Lower lobe of right lung (tissue), 2 donors: ENCODE measurements around the gene PITX2. TPM values are rescaled to one million over a fixed set of nuclear protein-coding genes. Genes with fewer than 3 reads are reported as not detected.

Source experiments
- ATAC-seq, 2 donors: fragments of 200-7000 bp; cut with Tn5 transposase; one replicate each; pipeline ENCODE4 v1.9.1; 2020 to 2022; ENCODE audit warnings: mild to moderate bottlenecking in 2 of 2, moderate library complexity in 2 of 2
- DNase-seq: peaks from one replicate; pipeline ENCODE4 v3.0.0-alpha.2; 2020
- H3K27ac ChIP-seq: fragments of 200-600 bp; one replicate; pipeline ENCODE4 v1.8.0; 2022
- H3K27me3 ChIP-seq: fragments of 200-600 bp; one replicate; pipeline ENCODE4 v1.8.0; 2022; ENCODE audit warnings: low read depth
- H3K36me3 ChIP-seq: fragments of 200-600 bp; one replicate; pipeline ENCODE4 v1.8.0; 2022; ENCODE audit warnings: mild to moderate bottlenecking
- H3K4me1 ChIP-seq: fragments of 200-600 bp; one replicate; pipeline ENCODE4 v1.8.0; 2022
- H3K4me3 ChIP-seq: fragments of 200-600 bp; one replicate; pipeline ENCODE4 v1.8.0; 2022; ENCODE audit warnings: mild to moderate bottlenecking
- H3K9me3 ChIP-seq: fragments of 200-600 bp; one replicate; pipeline ENCODE4 v1.8.0; 2022
- intact Hi-C: fragments of 100-400 bp; cut with DNase I; formaldehyde crosslinking; loops from one replicate; pipeline ENCODE4 v1.11.0; 2022
- total RNA-seq: library from RNA; stranded (reverse); fragmentation: NEBNext Ultra II Directional; extraction: Animal tissue kit (Norgen Biotek cat#: 25700); gene quantifications from one replicate; pipeline ENCODE4 v1.2.1, GENCODE V29; 2021
- TF ChIP-seq, protein P1 (sequence below): fragments of 200-600 bp; IDR thresholded peaks from one replicate; pipeline ENCODE4 v1.8.0; 2022; ENCODE audit warnings: antibody characterized with exemption, mild to moderate bottlenecking
- donor health status: DM: no; HTN: yes; CAD: no; lungs with severe emphysema.

Gene PITX2
- total RNA-seq, 1 donor from 2014 or later = not detected

DNA sequence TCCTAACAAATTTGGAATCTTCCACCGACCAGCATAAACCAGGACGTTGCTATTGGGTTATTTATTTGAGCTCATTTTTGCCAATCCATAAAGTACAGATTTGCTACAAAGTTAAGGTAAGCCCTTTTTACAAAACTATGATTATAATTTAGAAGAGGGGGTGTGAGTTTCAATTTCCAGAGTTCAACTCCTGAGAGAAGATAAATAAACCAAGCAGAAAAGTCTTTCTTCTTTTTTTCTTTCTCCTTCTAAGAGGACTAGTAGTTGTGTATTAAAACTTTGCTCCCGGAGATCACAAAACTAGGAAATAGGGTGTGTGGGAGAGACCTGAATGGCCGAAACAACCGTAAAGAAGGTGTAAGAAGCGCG is 2.6 kb downstream of the PITX2 start:
- Histone ChIP-seq H3K27me3 (peaks cover 100% of the 10 kb centered on the region), H3K36me3 (no peaks in the 10 kb centered on the region), H3K4me3 (no peak overlapping the region), H3K27ac (no peak overlapping the region), H3K9me3 (no peaks in the 10 kb centered on the region), H3K4me1 (peaks cover 28% of the 10 kb centered on the region)
- ATAC-seq (no peak), DNase-seq (no peak)
- intact Hi-C loops = no loop called here
- TF ChIP-seq, protein P1, sequence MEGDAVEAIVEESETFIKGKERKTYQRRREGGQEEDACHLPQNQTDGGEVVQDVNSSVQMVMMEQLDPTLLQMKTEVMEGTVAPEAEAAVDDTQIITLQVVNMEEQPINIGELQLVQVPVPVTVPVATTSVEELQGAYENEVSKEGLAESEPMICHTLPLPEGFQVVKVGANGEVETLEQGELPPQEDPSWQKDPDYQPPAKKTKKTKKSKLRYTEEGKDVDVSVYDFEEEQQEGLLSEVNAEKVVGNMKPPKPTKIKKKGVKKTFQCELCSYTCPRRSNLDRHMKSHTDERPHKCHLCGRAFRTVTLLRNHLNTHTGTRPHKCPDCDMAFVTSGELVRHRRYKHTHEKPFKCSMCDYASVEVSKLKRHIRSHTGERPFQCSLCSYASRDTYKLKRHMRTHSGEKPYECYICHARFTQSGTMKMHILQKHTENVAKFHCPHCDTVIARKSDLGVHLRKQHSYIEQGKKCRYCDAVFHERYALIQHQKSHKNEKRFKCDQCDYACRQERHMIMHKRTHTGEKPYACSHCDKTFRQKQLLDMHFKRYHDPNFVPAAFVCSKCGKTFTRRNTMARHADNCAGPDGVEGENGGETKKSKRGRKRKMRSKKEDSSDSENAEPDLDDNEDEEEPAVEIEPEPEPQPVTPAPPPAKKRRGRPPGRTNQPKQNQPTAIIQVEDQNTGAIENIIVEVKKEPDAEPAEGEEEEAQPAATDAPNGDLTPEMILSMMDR = no peak

DNA sequence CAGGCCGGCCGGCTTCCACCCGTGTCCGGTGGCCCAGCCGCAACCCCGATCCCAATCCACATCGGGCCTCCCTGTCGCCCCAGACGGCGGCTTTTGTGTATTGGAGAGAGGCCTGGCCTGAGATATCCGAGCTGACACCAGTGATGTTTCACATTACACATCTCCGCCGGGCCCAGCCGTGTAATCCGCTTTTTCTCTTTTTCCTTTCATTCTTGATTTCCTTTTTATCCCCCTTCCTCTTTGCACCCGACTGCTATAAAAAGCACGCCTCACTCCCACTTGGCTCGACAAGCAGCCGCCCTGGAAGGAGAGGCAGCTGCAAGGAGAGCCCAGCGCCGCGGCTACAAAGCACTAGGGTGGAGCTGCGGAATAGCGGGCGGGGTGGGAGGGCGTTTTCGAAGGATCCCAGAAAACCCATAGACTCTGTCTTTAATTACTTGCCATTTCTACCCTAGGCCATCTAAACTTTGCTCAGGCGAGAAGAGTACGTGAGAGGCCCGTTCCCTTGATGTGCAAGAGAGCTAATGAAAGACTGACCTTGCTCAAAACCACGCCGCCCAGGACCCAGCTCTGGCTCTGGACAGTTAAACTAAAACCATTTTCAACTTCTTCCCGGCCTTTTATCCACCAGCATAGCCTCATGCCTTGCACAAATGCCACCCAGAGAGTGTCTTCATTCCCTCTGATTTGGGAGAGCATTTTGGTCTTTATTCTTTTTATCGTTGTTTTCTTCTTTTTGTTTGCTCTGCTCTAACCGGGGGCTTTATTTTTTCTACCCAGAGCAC is 3.2 kb downstream of the PITX2 start:
- no peaks in the 10 kb centered on the region for H3K36me3 ChIP-seq
- H3K4me3 ChIP-seq = no peak overlapping the region
- no peak overlapping the region for H3K27ac ChIP-seq
- ATAC-seq (no peak), DNase-seq (no peak)
- H3K9me3 ChIP-seq = no peaks in the 10 kb centered on the region
- peaks cover 100% of the 10 kb centered on the region for H3K27me3 ChIP-seq
- TF ChIP-seq, protein P1 = no peak
- intact Hi-C loops = no loop called here
- H3K4me1 ChIP-seq = peaks cover 28% of the 10 kb centered on the region

DNA sequence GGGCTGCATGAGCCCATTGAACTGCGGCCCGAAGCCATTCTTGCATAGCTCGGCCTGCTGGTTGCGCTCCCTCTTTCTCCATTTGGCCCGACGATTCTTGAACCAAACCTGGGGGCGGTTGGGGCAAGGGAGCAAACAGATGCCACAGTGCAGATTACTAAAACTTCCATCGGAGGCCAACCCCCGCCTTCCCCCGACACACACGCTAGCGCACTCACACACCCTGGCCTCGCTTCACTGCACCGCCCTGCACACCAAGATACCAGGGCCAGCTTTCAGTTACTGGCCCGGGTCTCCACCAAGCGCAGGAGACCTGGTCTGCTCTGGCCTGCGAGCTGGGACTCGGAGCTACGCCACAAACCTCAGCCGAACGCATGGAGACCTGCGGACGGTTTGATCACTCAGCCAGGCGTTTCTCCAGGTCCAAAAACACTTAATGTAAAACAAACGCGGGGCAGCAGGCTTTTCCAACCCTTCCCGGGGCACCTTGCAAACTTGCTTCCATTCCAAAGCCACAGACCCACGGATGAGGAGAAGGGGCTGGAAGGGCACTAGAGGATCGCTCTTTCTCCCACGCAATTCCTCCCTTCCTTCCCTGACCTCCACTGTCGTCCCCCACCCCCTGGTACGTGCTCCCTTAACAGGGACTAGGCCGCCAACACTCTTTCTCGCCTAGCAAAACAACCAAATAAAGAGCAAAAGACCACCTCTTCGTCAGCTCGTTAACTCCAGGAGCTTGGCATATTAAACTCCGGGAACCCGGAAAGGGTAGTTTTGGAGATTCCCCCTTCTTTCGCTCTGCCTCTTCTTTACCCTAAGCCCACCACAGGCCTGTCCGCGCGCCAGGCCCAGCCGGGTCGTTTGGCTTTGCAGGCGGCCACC is 4.1 kb downstream of the PITX2 start:
- Histone ChIP-seq H3K4me1 (peaks cover 28% of the 10 kb centered on the region), H3K9me3 (no peaks in the 10 kb centered on the region), H3K27ac (no peak overlapping the region), H3K4me3 (no peak overlapping the region), H3K36me3 (no peaks in the 10 kb centered on the region), H3K27me3 (peaks cover 100% of the 10 kb centered on the region)
- intact Hi-C loops = no loop called here
- DNase-seq (no peak), ATAC-seq (no peak)
- TF ChIP-seq, protein P1 = no peak

DNA sequence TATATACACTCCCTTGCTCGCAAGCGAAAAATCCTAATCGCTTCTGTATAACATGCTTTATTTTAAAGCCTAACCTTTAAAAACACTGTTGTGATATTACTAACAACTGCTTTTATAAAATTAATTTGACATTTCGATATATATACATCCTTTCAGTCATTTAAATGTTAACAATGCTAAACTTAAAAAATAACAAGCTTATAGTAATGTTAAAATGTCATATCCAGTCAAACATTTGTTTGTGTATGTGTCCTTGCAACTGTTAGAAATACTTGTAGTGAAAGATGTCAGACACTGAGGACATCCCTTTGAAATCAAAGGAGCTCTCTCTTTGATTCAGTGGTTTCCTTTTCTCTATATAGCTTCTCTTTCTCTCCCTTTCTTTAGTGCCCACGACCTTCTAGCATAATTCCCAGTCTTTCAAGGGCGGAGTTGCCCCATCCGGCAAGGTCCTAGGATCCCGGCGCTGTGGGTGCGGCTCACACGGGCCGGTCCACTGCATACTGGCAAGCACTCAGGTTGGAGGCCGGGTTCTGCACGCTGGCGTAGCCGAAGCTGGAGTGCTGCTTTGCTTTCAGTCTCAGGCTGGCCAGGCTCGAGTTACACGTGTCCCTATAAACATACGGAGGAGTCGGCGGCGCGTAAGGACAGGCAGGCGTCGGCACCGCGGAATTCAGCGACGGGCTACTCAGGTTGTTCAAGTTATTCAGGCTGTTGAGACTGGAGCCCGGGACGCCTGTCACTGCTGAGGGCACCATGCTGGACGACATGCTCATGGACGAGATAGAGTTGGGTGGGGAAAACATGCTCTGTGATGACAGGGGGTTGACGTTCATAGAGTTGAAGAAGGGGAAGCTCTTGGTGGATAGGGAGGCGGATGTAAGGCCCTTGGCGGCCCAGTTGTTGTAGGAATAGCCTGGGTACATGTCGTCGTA is 5.0 kb downstream of the PITX2 start:
- H3K36me3 ChIP-seq = no peaks in the 10 kb centered on the region
- H3K4me3 ChIP-seq = no peak overlapping the region
- H3K27ac ChIP-seq = no peak overlapping the region
- intact Hi-C loops = no loop called here
- ATAC-seq = no peak
- DNase-seq = no peak
- peaks cover 100% of the 10 kb centered on the region for H3K27me3 ChIP-seq
- H3K9me3 ChIP-seq = no peaks in the 10 kb centered on the region
- H3K4me1 ChIP-seq = peaks cover 23% of the 10 kb centered on the region
- TF ChIP-seq, protein P1 = no peak

DNA sequence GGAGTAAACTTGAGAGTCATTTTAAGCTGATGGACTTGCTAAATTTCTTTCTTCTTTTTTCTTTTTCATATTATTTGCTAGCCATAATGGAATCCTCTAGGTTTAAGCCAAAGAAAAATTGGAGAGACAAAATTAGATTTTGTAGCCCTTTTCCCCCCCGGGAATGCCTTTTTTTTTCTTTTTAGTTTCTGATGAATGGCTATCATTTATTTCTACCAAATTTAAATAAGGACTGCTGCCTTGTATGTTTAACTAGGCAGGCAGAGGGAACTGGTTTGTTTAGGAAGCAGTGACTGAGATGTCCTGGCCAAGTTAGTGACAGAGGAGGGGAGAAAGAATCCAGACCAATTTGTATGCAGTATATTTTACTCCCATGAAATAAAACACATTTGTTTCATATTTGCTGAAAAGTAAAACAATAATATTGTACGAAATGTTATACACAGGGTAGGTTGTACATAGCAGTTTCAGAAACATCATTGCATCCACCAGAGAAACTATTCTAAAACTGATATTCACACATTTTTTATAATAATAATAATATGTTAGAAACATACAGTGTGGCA is 5.7 kb downstream of the PITX2 start:
- Histone ChIP-seq H3K36me3 (no peaks in the 10 kb centered on the region), H3K27ac (no peak overlapping the region), H3K4me3 (no peak overlapping the region), H3K27me3 (peaks cover 100% of the 10 kb centered on the region), H3K9me3 (no peaks in the 10 kb centered on the region), H3K4me1 (peaks cover 16% of the 10 kb centered on the region)
- TF ChIP-seq, protein P1 = no peak
- DNase-seq (no peak), ATAC-seq (no peak)
- intact Hi-C loops = no loop called here
